Suppressor macrophage treated with lipopolysaccharide for 4 hours (primary cell): ENCODE measurements around the gene PAX2.

Experiments used
- DNase-seq: peaks from one replicate; pipeline ENCODE4 v3.0.0-alpha.2; 2020

Gene PAX2

DNA sequence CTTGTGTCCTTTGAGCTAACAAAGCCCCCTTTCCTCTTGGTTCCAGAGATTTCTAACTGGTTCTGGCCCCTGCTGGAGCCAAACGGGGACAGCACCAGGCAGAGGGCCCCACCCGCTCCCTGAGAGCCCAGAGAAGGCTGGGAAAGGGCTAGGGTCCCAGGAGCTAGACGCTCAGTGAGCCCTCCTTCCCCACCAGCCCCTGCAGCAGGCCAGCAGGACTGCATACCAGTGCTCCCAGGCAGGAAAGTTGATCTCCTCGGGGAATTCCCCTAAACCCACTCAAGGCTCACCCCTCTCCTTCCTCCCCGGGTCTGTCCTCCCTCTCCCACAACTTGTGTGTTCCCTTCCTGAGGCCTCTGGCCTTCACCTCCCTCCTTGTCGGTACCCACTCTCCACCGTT lies 47.7 kb downstream of the PAX2 start:
- DNase-seq, result no peak

DNA sequence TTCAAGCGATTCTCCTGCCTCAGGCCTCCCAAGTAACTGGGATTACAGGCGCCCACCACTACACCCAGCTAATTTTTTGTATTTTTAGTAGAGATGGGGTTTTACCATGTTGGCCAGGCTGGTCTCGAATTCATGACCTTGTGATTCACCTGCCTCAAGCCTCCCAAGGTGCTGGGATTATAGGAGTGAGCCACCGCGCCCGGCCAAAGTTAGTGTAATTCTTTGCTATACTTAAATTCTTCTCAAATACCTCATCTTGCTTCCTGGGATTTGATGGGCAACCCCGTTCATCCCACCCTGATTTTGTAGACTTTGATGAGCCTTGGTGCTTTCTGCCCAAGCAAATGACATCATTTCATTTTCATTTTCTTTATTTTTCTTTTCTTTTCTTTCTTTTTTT lies 54.5 kb downstream of the PAX2 start:
- no peak for DNase-seq

DNA sequence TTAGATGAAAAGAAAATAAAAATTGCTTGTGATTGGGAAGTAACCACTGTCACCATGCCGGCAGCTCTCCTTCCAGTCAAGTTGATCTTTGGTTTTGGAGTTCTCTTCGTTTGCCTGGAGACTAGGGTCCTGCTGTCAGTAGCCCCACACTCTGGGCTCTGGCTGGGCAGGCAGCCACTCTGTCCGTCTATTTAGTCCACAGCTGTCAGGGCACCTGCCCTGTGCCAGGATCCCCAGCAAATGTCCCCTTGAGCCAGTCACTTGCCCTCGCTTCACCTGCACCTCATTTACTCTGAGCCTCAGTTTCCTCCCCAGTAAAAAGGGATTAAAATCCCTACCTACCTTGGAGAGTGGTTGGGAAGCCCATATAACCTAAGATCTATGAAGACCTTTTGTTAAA lies 55.5 kb downstream of the PAX2 start:
- no peak for DNase-seq

DNA sequence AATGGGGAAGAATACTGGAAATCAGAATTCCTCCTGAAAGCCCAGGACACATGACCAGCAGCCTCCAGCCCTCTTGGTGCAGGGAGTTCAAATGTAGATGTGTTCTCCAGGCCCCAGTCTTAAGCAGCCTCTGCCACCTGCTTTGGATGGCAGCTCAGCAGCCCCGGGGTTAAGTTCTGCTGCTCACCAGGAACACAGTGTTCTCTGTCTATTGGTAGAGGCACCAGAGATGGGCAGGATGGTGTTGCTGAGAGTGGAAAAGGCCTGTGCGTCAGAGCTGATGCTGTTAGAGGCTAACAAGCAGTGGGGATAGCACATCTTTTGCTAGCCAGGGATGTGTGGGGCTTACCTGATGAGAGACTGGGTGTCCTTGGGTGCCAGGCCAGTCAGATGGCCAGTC lies 56.8 kb downstream of the PAX2 start:
- DNase-seq, result no peak

- DNase-seq, result no peak
Observed at GRCh38 chr10:100802607-100803006, 57.2 kb downstream of the PAX2 start.

GRCh38 chr10:100803492-100803891 lies 58.1 kb downstream of the PAX2 start:
- no peak for DNase-seq

DNA sequence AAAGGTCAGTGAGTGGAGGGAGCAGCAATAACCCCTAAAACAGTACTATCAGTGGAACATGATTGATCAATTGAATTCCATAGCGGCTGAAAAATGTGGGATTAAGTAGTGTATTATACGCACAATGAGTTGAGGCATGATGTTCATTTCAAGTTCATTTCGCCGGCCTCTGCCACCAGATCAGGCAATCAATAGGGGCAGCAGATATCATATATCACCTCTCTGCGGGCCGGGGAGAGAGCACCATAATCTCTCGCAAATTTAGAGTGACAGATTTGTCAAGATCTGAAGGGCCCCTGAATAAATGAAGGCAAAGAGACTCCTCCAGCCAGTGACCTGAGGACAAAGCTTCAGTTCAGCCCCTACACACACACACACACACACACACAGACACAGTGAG lies 58.5 kb downstream of the PAX2 start:
- no peak for DNase-seq

DNA sequence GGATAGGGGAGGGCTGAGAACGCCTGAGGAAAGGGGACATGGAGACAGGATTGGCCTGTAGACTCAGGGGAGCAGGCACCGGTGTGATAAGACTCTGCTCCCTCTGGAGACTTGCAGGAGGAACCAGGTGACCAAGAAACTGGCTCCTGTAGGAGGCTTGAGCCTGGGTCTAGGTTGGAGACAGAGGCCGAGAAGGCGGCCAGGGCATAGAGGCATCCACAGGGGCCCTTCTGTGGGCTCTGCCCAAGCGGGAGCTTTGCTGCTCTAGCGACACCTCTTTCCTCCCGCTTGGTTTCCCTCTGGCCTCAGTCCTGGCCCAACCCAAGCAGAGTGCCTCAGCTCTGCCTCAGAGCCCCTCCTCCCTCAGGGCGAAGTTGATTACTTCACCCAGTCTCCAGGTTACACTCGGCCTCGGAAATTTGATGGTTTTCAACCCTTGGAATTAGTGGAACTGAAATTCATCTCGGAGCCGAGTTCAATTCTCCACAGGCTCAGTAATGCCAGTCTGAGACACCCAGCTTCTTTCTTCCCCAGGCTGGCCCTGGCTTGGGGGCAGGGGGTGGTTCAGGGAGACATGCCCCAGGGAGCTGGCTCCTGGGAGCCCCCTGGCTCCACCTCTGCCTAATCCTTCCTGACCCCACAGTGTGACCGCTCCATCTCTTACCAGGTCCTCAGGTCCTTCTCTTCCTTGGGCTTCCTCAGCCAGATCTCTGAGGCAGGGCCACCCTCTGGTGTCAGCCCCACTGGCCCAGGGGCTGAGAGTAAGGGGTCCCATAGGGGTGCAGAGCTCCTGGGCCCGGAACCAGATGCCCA lies 60.4 kb downstream of the PAX2 start:
- no peak for DNase-seq

DNA sequence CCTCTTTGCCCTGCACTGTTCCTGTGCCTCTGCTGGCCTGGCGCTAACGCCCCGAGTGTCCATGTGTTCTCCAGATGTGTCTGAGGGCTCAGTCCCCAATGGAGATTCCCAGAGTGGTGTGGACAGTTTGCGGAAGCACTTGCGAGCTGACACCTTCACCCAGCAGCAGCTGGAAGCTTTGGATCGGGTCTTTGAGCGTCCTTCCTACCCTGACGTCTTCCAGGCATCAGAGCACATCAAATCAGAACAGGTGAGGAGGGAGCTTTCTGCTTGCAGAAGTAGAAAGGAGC lies 60.9 kb downstream of the PAX2 start:
- no peak for DNase-seq

GRCh38 chr10:100807241-100807951 lies 62.0 kb downstream of the PAX2 start:
- no peak for DNase-seq

- no peak for DNase-seq
Observed at GRCh38 chr10:100808876-100809275, 63.5 kb downstream of the PAX2 start.

GRCh38 chr10:100810091-100810834 lies 64.9 kb downstream of the PAX2 start:
- DNase-seq, result no peak

- DNase-seq, result no peak
Observed at GRCh38 chr10:100810835-100811116, 65.4 kb downstream of the PAX2 start.

GRCh38 chr10:100811261-100811660 lies 65.9 kb downstream of the PAX2 start:
- no peak for DNase-seq

DNA sequence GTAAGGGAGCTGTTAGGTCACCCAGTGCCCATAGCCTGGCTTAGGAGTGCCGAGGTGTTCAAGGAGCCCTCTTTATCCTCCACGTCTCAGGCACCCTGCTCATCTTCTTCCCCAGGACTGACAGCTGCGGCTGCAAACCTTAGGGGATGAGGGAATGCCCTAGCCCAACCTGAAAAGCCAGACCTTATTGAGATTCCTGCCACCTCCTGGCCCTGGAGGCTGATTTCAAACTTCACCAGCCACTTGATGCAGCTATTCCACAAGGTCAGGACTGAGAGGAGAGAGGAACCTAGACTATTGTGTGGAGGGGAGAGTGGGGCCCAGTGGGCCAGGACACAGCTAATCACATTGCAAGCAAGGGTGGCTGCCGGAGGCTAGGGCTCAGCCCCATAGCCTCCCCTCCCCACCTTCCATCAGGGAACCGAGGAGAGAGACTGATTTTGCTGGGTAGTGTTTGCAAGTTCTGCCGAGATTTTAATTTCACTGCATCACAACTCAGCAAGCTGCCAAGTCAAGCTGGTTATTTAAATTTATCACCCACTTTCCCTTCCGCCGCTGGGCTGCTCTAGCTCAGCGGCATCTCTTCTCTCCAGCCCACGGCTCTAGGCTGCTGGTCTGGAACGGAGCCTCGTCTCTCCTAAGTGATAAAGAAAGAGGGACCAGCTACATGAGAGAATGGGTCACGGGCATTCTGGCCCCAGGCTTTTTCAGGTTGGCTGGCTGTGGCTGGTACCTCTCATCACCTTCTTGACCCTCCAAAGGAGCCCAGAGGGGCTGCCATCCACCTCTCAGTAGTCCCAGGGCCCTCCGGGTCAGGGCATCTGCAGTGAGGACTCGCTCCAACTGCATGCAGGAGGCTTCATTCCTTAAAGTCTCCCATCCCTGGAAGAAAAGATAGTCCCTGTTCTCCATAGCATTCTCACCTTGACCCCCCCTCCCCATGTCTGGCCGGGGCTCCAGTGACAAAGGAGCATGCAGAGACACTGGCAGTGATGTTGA lies 66.7 kb downstream of the PAX2 start:
- no peak for DNase-seq

GRCh38 chr10:100812978-100813377 lies 67.6 kb downstream of the PAX2 start:
- DNase-seq, result no peak

GRCh38 chr10:100814751-100815474 lies 69.5 kb downstream of the PAX2 start:
- DNase-seq, result no peak

- DNase-seq, result no peak
Observed at GRCh38 chr10:100816671-100817070, 71.3 kb downstream of the PAX2 start.

GRCh38 chr10:100817268-100817839 lies 72.0 kb downstream of the PAX2 start:
- no peak for DNase-seq

GRCh38 chr10:100819424-100819823 lies 74.0 kb downstream of the PAX2 start:
- DNase-seq, result no peak

- no peak for DNase-seq
Observed at GRCh38 chr10:100823194-100823593, 77.8 kb downstream of the PAX2 start.

DNA sequence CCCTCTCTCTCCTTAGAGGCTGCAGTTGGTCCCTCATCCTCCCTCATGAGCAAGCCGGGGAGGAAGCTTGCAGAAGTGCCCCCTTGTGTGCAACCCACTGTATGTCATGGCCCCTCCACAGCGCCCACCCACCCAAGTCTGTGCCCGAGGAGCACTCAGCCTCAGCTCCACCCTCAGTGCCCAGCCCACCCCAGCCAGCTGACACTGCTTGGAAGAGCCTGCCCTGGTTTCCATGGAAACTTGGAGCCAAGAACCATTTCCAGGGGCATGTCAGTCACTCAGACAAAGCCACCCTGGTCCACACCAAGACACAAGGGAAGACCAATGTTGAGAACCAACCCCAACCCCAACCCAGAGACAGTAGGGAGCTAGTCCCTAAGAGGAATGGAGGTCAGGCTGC lies 79.5 kb downstream of the PAX2 start:
- no peak for DNase-seq
